ENCODE measurements around the gene CGB8.
"Not testable (repeated sequence)": the region's sequence is repeated elsewhere in the genome, so short reads cannot be mapped to it uniquely, and the experiment has no call there.

Gene CGB8

DNA sequence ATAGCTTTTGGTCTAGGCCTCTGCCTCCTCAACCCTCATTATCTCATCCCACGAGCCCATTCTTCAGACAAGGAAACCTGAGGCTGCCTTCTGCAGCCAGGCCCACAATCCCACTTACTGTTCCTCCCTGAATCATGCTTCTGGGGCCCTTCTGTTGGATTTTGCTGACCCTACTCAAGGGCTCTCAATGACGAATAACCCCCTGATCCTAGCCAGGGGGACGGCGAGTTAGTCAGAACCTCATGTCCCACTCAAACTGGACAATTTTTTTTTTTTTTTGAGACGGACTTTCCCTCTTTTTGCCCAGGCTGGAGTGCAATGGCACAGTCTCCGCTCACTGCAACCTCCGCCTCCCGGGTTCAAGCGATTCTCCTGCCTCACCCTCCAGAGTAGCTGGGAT, 26.8 kb downstream of the CGB8 start:
- Mint-ChIP-seq H3K9me3 (no peaks in the 10 kb centered on the region), H3K4me3 (no peak overlapping the region), H3K27me3 (peaks cover 19% of the 10 kb centered on the region), H3K4me1 (peaks cover 33% of the 10 kb centered on the region), H3K27ac (no peak overlapping the region)
- ATAC-seq: no peak
- no peak for DNase-seq

DNA sequence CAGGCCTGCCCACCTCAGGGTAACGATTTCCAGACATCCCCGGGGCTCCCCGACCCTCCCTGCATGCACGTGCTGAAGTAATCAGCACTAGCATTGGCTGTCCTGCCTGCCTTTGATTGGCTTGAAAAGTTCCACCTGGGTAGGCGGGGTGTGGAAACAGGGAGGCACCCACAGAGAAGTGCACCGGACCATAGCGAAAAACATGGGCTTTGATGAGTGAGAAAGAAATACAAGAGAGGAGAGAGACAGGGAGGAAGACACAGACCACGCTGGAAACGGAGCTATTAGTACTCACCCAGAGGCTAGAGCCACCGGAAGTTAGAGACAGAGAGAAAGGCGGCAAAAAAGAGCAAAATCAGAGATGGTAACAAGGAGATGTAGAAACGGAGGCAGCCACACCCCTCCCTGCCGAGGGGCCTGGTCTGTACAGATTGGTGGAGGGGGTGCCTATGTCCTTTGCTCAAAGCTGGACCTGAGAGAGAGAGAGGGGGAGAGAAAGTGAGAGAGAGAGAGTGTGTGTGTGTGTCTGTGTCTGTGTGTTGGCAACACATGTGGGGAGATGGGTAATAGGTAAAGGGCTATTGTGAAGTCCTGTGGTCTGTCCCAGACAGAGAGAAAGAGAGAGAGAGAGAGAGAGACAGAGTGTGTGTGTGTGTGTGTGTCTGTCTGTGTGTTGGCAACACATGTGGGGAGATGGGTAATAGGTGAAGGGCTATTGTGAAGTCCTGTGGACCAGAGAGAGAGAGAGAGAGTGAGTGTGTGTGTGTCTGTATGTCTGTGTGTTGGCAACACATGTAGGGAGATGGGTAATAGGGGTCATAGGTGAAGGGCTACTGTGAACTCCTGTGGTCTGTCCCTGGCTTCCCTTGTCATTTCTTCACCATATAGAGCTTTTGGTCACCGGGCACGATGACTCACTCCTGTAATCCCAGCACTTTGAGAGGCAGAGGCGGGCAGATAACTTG, 27.7 kb downstream of the CGB8 start:
- H3K4me1 Mint-ChIP-seq: peaks cover 33% of the 10 kb centered on the region
- DNase-seq (no peak), ATAC-seq (peak; percentile 24)
- no peak overlapping the region for H3K4me3 Mint-ChIP-seq
- H3K27me3 Mint-ChIP-seq: peaks cover 19% of the 10 kb centered on the region
- H3K27ac Mint-ChIP-seq: peak overlapping the region in 1 of 2 donors; percentile 10
- no peaks in the 10 kb centered on the region for H3K9me3 Mint-ChIP-seq

DNA sequence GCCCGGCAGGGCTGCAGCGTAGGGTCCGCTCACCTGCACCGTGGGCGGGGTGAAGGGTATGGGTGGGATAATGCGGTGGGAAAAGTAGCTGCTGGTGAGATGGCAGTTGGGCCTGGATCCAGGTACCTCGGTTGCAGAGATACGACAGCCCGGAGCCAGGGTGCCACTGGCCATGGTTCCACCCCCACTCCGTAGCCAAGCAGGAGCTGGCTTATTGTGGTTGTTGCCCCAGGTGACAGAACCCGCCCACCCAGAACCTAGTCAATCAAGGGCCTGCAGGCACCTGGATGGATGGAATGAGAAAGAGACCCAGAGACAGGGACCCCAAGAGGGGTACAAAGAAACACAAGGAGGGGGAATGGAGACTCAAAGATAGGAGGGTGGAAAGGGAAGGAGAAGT, 28.6 kb downstream of the CGB8 start:
- DNase-seq (no peak), ATAC-seq (no peak)
- Mint-ChIP-seq H3K27ac (peak overlapping the region in 1 of 2 donors; percentile 78), H3K27me3 (peaks cover 19% of the 10 kb centered on the region), H3K4me1 (peaks cover 33% of the 10 kb centered on the region), H3K4me3 (peak overlapping the region in 1 of 2 donors; percentile 79), H3K9me3 (no peaks in the 10 kb centered on the region)

DNA sequence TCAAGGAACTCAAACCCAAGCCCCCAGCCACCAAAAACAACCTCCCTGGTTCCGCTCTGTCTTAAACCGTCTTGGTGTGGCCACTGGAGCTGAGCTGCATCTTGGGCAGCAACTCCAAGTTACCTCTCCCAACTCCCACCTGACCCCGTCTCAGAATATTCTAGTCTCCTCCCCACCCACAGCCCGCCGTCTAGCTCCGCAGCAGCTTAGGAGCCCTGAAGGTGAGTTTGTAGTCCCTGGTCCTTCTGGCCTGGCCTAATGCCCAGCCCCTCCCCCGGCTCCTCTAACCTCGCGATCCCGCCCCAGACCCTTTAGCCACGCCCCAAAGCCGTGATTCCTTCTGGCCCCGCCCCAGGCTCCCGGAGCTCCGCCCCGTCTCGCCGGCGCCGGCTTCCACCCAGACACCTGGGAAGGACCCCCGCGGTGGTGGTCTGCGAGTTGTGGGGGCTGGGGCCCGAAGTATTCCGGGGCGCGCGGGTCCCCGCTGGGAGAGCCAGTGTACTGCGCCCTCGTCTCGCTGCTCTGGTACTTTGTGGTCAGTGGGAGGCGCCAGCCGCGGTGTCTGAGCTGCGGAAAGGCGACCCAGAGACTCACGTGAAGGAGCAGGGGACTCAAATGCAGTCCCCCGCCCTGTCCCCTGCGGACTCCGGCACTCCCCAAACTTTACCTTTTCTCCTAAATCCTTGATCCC, 29.5 kb downstream of the CGB8 start:
- Mint-ChIP-seq H3K4me3 (peak overlapping the region; percentile 79 to 84), H3K4me1 (peaks cover 33% of the 10 kb centered on the region), H3K9me3 (no peaks in the 10 kb centered on the region), H3K27me3 (peaks cover 19% of the 10 kb centered on the region), H3K27ac (peak overlapping the region in 1 of 2 donors; percentile 88)
- peak; percentile 54 to 64 for DNase-seq
- ATAC-seq: peak; percentile 44

DNA sequence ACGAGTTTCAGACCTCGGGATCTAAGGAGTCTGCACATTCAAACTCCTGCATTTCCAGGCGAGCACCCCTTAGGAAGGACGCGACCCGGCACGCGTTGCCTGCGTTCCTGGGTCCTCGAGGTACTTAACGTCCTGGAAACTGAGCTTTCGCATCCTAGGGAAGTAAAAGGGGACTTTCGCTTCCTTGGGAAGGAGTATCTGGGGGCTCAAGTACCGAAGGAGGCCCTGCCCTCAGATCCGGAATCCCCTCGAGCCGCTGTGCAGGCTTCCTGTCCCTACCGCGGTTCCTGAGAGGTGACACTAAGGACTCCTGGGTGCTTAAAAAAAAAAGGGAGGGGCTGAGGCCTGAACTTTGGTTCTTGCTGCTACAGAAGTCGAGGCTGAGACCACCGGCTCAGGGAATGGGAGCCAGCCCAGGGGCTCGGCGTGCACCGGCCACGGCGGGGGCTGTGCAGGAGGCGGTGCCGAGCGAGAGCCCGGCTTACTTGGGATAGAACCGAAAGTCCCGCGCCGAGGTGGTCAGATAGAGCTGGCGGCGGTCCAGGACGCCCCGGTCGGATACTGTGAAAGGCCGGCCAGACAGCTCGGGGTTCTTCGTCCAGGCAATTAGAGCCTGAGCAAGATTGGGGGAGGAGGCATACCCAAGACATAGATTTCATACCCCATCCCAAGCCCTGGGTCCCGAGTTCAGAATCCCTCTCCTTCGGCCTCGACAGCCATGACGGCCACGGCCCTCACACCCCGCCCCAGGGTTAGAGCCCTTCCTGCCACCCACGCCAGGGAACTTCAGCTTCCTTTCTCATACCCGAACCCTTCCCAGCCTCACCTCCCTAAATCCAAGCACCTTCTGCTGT, 30.3 kb downstream of the CGB8 start:
- not testable (repeated sequence) for DNase-seq, H3K27ac Mint-ChIP-seq, ATAC-seq, H3K9me3 Mint-ChIP-seq
- Mint-ChIP-seq H3K4me3 (peak overlapping the region; percentile 79 to 84), H3K4me1 (peaks cover 33% of the 10 kb centered on the region), H3K27me3 (peaks cover 19% of the 10 kb centered on the region)

DNA sequence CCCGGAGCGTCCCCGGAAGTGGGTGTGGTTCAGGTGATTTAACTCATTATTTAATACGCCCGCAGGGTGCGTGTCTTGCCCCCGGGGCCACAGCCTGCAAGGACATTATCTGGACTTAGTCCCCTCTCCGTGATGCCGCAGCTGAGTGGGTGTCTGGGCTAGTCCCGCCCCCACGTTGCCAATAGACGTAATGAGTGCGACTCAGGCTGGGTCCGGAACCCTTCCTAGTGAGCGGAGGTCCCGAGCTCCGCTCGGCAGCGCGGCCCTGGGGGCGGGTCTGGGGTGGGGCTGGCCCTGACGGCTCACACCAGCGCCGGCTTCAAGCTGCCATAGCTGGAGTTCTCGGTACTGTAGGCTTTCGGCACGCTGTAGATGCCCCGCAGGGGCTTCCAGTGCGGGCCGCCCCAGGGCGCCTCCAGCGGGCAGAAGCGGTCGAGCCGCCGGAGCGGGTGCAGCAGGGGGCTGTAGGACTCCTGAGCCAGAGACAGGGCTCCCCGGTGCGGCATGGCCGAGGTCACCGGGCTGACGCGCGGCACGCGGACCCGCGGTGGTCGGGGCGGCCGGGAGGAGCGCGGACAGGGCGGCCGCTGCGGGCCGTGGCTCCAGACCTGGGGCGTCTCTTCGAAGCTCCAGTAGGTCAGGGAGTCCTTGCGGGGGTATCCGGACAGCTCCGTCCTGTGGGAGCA, 31.1 kb downstream of the CGB8 start:
- Mint-ChIP-seq H3K4me1 (peaks cover 33% of the 10 kb centered on the region), H3K27ac (peak overlapping the region in 1 of 2 donors; percentile 29), H3K27me3 (peaks cover 19% of the 10 kb centered on the region), H3K9me3 (no peaks in the 10 kb centered on the region), H3K4me3 (peak overlapping the region; percentile 79 to 84)
- ATAC-seq (peak; percentile 83), DNase-seq (peak; percentile 65 to 72)

DNA sequence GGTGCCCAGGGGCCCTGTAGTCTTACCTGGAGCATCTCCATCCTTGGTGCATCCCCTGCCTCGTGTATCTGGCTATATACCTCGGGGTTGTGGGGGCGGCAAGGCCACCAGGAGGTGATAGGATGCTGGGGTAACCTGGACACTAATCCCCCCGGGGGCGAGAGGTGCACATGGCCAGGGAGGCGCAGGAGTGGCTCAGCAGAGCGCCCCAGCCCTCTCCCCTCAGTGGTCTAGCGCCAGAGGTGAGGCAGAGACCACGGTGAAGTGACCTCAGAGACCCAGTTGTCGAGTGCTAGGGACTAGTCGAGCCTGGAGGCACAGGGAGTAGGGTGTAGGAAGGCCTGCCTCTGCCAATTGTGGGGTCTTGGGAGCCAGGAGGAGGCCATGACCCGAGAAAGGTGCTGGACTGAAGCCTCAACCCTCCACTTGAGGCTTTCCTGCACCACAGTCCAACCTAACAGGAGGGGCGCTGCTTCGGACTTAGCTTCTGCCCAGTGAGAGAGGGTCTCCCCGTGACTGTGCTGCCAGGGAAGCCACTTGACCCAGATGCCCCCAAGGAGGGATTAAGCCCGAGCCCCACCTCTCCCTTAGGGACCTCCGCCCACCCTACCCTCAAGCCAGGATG, 31.8 kb downstream of the CGB8 start, which contains the start of gene LHB:
Gene LHB, minus strand, starts transcription at position 51 of the 625 bp plus-strand sequence. Its CDS starts 10 bp downstream, at position 41.
- peak within 1 kb of the TSS in 1 of 2 donors; percentile 29 for H3K27ac Mint-ChIP-seq
- H3K27me3 Mint-ChIP-seq: peaks cover 19% of the 10 kb centered on the region
- peak within 1 kb of the TSS; percentile 79 to 84 for H3K4me3 Mint-ChIP-seq

DNA sequence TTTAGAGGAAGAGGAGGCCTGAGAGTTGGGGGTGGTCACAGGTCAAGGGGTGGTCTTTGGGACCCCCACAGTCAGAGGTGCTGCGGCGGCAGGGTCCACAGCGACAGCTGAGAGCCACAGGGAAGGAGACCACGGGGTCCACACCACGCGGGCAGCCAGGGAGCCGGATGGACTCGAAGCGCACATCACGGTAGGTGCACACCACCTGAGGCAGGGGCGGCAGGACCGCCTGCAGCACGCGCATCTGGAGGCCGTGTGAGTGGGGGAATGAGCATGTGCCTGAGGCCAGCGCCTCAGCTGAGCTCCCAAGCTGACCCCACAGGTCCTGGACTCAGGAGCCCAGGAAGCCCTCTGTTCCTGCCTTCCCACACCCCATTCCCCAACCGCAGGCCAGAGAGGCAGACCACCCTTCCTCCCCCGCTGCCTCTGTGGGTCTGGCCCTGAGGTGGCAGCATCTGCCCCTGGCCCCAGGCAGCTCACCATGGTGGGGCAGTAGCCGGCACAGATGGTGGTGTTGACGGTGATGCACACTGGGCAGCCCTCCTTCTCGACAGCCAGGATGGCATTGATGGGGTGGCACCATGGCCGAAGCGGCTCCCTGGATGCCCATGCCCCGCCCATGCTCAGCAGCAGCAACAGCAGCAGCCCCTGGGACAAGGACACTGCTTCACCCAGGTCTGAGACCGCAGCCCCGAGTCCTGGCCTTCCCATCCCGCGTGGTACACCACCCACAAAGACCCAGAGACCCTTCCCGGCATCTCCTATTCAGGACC, 32.7 kb downstream of the CGB8 start:
- no peak overlapping the region for H3K27ac Mint-ChIP-seq
- ATAC-seq: no peak
- H3K27me3 Mint-ChIP-seq: peaks cover 19% of the 10 kb centered on the region
- no peak for DNase-seq
- H3K9me3 Mint-ChIP-seq: no peaks in the 10 kb centered on the region
- no peak overlapping the region for H3K4me3 Mint-ChIP-seq
- peaks cover 28% of the 10 kb centered on the region for H3K4me1 Mint-ChIP-seq

More for the DNA sequence above, 31.8 kb downstream of the CGB8 start, which contains the start of gene LHB:
- no peak for DNase-seq
- H3K4me1 Mint-ChIP-seq: peaks cover 33% of the 10 kb centered on the region
- H3K9me3 Mint-ChIP-seq: no peaks in the 10 kb centered on the region
- ATAC-seq: no peak

DNA sequence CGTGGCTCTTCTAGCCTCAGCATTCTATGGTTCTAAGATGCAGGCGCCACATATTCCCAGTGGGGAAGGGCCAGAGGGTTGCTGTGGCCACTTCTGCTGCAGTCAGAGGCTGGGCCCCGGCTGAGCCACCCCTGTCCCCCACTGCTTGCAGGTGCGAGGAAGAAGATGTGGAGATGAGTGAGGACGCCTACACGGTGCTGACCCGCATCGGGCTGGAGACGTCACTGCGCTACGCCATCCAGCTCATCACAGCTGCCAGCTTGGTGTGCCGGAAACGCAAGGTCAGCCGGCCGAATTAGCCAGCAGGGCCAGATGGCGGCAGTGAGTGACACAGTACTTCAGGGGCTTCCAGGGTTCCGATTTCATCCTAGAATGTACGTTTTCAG, 34.0 kb downstream of the CGB8 start:
- no peak for DNase-seq
- Mint-ChIP-seq H3K27ac (no peak overlapping the region), H3K9me3 (no peaks in the 10 kb centered on the region), H3K4me3 (no peak overlapping the region), H3K27me3 (peaks cover 12% of the 10 kb centered on the region), H3K4me1 (peaks cover 17% of the 10 kb centered on the region)
- ATAC-seq: no peak

DNA sequence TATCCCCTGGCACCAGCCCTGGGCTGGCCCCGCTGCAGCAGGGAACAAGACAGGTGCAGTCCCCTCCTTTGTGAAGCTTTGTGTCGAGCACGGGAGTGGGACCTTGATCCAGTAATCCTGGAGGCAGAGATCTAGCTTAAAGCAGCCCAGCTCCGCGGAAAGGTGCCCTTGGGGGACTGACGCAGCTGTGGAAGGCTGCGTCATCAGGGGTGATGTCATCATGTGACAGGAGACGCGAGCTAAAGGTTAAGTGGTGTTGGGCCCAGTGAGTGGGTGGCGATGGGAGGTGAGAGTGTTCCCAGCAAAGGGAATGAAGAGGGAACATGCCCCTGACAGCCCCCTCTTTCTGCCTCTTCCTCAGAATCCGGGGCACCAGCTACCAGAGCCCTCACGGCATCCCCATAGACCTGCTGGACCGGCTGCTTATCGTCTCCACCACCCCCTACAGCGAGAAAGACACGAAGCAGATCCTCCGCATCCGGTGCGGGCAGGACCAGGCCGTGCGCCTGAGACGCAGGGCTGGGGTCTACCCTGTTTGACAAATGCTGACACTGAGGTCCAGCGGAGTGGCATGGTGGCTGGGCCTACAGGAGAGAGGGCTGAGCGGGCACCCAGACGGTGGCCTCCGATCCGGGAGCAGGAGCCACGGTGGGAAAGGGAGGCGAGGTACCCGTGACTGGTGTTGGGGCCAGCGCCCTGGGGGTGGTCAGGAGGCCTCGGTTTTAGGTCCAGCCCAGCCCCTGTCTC, 34.6 kb downstream of the CGB8 start:
- ATAC-seq (no peak), DNase-seq (no peak)
- Mint-ChIP-seq H3K27me3 (peaks cover 6% of the 10 kb centered on the region), H3K4me1 (peaks cover 12% of the 10 kb centered on the region), H3K27ac (no peak overlapping the region), H3K4me3 (no peak overlapping the region), H3K9me3 (no peaks in the 10 kb centered on the region)

DNA sequence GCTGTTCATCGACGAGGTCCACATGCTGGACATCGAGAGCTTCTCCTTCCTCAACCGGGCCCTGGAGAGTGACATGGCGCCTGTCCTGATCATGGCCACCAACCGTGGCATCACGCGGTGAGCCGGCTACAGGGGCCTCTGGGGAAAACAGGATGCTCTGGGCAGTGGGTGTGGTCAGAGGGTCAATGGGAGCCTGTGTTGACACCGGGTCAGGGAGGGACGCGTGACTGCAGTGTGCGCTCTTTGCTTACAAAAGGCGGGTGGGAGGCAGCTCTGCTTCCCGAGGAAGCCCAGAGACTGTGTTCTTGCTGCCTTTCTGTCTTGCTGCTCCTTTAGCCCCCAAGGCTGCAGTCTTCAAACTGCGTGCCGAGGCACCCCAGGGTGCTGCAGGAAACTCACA, 37.7 kb downstream of the CGB8 start:
- ATAC-seq (no peak), DNase-seq (no peak)
- H3K9me3 Mint-ChIP-seq: no peaks in the 10 kb centered on the region
- no peak overlapping the region for H3K27ac Mint-ChIP-seq
- H3K27me3 Mint-ChIP-seq: no peaks in the 10 kb centered on the region
- no peaks in the 10 kb centered on the region for H3K4me1 Mint-ChIP-seq
- H3K4me3 Mint-ChIP-seq: no peak overlapping the region

DNA sequence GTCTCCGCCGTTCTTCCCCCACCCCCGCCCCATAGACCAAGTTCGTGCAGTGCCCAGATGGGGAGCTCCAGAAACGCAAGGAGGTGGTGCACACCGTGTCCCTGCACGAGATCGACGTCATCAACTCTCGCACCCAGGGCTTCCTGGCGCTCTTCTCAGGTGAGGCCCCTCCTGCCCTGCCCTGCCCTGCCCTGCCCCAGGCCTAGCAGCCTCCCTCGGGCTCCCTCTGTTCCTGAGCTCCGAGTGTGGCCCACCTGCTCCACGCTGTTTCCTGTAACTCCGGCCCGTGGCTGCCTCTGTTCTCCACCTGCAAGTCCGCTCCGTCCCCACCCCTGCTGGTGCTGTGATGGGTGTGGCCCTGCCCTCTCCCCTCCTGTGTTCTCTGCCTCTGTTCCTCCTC, 38.5 kb downstream of the CGB8 start:
- Mint-ChIP-seq H3K4me3 (no peak overlapping the region), H3K27ac (no peak overlapping the region), H3K27me3 (no peaks in the 10 kb centered on the region), H3K4me1 (no peaks in the 10 kb centered on the region), H3K9me3 (no peaks in the 10 kb centered on the region)
- DNase-seq: no peak
- no peak for ATAC-seq

DNA sequence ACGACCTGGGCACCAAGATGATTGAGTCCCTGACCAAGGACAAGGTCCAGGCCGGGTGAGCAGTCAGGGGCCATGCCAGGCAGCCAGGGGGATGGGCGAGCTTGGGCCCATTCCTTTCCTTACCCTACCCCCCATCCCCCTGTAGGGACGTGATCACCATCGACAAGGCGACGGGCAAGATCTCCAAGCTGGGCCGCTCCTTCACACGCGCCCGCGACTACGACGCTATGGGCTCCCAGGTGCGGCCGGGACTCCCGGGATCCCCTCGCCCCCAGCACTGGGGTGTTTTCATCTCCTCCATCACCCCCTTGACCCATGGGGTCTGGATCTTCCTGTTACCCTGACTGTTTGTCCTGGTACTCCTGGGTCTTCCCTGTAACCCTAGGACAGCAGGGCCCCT, 39.1 kb downstream of the CGB8 start:
- ATAC-seq: no peak
- no peak overlapping the region for H3K27ac Mint-ChIP-seq
- H3K27me3 Mint-ChIP-seq: no peaks in the 10 kb centered on the region
- DNase-seq: no peak
- no peak overlapping the region for H3K4me3 Mint-ChIP-seq
- H3K4me1 Mint-ChIP-seq: no peaks in the 10 kb centered on the region
- no peaks in the 10 kb centered on the region for H3K9me3 Mint-ChIP-seq

Data from stimulated activated naive CD8-positive, alpha-beta T cell treated with anti-CD3 and anti-CD28 coated beads, Interleukin-15, amount 100 ng/mL, for 72 hours (primary cell).